Measurements from ENCODE around the gene CTSE.

DNA sequence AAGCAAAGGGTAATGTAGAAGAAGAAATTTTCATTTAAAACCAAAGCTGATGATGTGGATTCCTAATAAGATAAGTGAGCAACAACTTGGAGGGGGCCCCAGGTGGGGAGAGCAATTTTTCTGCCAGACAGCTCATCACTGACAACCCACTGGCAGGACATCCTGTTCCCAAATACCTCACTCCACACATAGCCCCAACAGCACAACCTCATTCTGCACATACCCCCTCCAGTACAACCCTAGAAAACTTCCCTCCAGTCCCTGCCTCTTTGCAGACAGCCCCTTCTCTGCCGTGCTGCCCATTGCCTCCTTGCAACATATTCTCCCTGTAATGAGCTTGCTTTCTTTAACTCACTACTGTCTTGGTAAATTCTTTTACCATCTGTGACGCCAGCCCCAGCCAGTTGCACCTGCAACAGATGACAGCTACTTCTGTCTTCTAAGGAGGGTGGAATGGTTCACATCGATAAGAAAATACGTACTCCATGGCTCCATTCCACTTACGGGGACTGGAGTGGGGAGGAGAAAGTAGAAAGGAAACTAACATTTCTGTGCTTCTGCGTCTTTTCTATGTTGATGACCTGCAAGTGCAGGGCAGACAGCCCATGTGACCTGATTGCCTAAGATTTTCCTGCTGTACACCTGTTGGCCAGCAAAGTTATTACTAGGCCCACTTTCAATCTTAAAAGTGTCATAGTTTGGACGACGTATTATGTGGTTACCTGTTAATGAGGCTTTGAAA, 44.0 kb upstream of the CTSE start:
- TF ChIP-seq, protein P1, sequence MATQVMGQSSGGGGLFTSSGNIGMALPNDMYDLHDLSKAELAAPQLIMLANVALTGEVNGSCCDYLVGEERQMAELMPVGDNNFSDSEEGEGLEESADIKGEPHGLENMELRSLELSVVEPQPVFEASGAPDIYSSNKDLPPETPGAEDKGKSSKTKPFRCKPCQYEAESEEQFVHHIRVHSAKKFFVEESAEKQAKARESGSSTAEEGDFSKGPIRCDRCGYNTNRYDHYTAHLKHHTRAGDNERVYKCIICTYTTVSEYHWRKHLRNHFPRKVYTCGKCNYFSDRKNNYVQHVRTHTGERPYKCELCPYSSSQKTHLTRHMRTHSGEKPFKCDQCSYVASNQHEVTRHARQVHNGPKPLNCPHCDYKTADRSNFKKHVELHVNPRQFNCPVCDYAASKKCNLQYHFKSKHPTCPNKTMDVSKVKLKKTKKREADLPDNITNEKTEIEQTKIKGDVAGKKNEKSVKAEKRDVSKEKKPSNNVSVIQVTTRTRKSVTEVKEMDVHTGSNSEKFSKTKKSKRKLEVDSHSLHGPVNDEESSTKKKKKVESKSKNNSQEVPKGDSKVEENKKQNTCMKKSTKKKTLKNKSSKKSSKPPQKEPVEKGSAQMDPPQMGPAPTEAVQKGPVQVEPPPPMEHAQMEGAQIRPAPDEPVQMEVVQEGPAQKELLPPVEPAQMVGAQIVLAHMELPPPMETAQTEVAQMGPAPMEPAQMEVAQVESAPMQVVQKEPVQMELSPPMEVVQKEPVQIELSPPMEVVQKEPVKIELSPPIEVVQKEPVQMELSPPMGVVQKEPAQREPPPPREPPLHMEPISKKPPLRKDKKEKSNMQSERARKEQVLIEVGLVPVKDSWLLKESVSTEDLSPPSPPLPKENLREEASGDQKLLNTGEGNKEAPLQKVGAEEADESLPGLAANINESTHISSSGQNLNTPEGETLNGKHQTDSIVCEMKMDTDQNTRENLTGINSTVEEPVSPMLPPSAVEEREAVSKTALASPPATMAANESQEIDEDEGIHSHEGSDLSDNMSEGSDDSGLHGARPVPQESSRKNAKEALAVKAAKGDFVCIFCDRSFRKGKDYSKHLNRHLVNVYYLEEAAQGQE (IDR thresholded peaks at IDR 0.05; ENCODE audit: unreplicated experiment): no peak
- TF ChIP-seq, protein P2, sequence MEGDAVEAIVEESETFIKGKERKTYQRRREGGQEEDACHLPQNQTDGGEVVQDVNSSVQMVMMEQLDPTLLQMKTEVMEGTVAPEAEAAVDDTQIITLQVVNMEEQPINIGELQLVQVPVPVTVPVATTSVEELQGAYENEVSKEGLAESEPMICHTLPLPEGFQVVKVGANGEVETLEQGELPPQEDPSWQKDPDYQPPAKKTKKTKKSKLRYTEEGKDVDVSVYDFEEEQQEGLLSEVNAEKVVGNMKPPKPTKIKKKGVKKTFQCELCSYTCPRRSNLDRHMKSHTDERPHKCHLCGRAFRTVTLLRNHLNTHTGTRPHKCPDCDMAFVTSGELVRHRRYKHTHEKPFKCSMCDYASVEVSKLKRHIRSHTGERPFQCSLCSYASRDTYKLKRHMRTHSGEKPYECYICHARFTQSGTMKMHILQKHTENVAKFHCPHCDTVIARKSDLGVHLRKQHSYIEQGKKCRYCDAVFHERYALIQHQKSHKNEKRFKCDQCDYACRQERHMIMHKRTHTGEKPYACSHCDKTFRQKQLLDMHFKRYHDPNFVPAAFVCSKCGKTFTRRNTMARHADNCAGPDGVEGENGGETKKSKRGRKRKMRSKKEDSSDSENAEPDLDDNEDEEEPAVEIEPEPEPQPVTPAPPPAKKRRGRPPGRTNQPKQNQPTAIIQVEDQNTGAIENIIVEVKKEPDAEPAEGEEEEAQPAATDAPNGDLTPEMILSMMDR (conservative IDR thresholded peaks at IDR 0.05; ENCODE audit: low read depth in 2 of 2): no peak
- TF ChIP-seq EZH2phosphoT487 (IDR thresholded peaks at IDR 0.05; ENCODE audit: unreplicated experiment) (no peak), EZH2 (IDR thresholded peaks at IDR 0.05; ENCODE audit: low read depth, unreplicated experiment) (no peak), POLR2AphosphoS5 (IDR thresholded peaks at IDR 0.05; ENCODE audit: low read depth) (no peak), CREB1 (CRISPR knock-in tag; IDR thresholded peaks at IDR 0.05; ENCODE audit: low read depth) (no peak), JUNB (IDR thresholded peaks at IDR 0.05; ENCODE audit: unreplicated experiment) (no peak), NANOG (IDR thresholded peaks at IDR 0.05; ENCODE audit: borderline replicate concordance) (no peak), ZNF114 (CRISPR knock-in tag; IDR thresholded peaks at IDR 0.05) (no peak), STAT1 (IDR thresholded peaks at IDR 0.05; ENCODE audit: unreplicated experiment) (no peak), ZNF331 (CRISPR knock-in tag; IDR thresholded peaks at IDR 0.05; ENCODE audit: low read depth) (no peak)
- TF ChIP-seq, protein P3, sequence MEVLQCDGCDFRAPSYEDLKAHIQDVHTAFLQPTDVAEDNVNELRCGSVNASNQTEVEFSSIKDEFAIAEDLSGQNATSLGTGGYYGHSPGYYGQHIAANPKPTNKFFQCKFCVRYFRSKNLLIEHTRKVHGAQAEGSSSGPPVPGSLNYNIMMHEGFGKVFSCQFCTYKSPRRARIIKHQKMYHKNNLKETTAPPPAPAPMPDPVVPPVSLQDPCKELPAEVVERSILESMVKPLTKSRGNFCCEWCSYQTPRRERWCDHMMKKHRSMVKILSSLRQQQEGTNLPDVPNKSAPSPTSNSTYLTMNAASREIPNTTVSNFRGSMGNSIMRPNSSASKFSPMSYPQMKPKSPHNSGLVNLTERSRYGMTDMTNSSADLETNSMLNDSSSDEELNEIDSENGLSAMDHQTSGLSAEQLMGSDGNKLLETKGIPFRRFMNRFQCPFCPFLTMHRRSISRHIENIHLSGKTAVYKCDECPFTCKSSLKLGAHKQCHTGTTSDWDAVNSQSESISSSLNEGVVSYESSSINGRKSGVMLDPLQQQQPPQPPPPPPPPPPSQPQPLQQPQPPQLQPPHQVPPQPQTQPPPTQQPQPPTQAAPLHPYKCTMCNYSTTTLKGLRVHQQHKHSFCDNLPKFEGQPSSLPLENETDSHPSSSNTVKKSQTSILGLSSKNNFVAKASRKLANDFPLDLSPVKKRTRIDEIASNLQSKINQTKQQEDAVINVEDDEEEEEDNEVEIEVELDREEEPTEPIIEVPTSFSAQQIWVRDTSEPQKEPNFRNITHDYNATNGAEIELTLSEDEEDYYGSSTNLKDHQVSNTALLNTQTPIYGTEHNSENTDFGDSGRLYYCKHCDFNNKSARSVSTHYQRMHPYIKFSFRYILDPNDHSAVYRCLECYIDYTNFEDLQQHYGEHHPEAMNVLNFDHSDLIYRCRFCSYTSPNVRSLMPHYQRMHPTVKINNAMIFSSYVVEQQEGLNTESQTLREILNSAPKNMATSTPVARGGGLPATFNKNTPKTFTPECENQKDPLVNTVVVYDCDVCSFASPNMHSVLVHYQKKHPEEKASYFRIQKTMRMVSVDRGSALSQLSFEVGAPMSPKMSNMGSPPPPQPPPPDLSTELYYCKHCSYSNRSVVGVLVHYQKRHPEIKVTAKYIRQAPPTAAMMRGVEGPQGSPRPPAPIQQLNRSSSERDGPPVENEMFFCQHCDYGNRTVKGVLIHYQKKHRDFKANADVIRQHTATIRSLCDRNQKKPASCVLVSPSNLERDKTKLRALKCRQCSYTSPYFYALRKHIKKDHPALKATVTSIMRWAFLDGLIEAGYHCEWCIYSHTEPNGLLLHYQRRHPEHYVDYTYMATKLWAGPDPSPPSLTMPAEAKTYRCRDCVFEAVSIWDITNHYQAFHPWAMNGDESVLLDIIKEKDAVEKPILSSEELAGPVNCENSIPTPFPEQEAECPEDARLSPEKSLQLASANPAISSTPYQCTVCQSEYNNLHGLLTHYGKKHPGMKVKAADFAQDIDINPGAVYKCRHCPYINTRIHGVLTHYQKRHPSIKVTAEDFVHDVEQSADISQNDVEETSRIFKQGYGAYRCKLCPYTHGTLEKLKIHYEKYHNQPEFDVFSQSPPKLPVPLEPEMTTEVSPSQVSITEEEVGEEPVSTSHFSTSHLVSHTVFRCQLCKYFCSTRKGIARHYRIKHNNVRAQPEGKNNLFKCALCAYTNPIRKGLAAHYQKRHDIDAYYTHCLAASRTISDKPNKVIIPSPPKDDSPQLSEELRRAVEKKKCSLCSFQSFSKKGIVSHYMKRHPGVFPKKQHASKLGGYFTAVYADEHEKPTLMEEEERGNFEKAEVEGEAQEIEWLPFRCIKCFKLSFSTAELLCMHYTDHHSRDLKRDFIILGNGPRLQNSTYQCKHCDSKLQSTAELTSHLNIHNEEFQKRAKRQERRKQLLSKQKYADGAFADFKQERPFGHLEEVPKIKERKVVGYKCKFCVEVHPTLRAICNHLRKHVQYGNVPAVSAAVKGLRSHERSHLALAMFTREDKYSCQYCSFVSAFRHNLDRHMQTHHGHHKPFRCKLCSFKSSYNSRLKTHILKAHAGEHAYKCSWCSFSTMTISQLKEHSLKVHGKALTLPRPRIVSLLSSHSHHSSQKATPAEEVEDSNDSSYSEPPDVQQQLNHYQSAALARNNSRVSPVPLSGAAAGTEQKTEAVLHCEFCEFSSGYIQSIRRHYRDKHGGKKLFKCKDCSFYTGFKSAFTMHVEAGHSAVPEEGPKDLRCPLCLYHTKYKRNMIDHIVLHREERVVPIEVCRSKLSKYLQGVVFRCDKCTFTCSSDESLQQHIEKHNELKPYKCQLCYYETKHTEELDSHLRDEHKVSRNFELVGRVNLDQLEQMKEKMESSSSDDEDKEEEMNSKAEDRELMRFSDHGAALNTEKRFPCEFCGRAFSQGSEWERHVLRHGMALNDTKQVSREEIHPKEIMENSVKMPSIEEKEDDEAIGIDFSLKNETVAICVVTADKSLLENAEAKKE (CRISPR knock-in tag; IDR thresholded peaks at IDR 0.05): no peak
- TF ChIP-seq, protein P4, sequence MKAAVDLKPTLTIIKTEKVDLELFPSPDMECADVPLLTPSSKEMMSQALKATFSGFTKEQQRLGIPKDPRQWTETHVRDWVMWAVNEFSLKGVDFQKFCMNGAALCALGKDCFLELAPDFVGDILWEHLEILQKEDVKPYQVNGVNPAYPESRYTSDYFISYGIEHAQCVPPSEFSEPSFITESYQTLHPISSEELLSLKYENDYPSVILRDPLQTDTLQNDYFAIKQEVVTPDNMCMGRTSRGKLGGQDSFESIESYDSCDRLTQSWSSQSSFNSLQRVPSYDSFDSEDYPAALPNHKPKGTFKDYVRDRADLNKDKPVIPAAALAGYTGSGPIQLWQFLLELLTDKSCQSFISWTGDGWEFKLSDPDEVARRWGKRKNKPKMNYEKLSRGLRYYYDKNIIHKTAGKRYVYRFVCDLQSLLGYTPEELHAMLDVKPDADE (IDR thresholded peaks at IDR 0.05): no peak
